ELR (cell line): ENCODE measurements around the gene KRTAP5-4.
"Not testable (repeated sequence)": the region's sequence is repeated elsewhere in the genome, so short reads cannot be mapped to it uniquely, and the experiment has no call there.

Source experiments
- DNase-seq: peaks from one replicate; pipeline ENCODE4 v3.0.0-alpha.2; 2015; ENCODE audit warnings: low read depth

Gene KRTAP5-4

DNA sequence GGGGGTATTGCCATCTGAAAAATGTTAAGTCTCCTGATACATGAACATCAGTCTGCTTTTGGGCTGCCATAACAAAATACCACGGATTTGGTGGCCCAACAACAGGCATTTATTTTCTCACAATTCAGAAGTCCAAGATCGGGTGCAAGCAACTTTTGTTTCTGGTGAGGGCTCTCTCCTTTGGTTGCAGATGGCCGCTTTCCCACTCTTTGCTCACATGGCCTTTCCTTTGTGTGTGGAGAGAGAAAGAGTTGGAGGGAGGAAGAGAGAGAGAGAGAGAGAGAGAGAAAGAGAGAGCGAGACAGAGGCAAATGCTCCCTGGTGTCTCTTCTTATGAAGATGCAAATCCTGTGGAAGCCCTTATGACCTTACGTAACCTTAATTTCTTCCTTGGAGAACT is 21.3 kb downstream of the KRTAP5-4 start:
- no peak for DNase-seq

DNA sequence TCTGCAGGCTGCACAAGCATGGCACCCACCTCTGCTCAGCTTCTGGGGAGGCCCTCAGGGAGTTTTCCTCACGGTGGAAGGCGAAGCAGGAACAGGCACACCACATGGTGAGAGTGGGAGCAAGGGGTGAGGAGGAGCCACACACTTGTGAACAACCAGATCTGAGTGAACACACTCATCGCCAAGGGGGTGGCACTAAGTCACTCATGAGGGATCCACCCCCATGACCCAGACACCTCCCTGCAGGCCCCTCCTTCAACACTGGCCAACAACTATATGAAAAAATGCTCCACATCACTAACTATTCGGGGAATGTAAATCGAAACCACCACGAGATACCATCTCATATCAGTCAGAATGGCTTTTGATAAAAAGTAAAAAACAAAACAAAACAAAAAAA is 23.1 kb downstream of the KRTAP5-4 start:
- peak; percentile 45 for DNase-seq

DNA sequence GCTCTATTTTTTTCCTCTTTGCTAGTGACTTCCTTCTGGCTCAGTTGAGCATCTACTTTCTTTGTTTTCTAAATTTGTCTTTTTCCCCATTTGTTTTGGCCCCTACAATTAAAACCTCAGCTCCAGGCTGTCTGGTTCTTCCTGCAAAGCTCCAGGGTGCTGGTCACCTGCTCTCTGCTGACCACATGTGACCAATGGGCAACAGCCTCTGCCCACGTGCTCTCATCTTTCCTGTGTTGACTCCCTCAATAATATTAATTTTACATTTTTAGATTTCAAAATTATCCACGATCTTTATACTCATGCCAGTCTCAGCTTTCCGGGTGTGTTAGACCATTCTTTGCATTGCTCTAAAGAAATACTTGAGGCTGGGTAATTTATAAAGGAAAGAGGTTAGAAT is 23.5 kb downstream of the KRTAP5-4 start:
- DNase-seq = not testable (repeated sequence)

DNA sequence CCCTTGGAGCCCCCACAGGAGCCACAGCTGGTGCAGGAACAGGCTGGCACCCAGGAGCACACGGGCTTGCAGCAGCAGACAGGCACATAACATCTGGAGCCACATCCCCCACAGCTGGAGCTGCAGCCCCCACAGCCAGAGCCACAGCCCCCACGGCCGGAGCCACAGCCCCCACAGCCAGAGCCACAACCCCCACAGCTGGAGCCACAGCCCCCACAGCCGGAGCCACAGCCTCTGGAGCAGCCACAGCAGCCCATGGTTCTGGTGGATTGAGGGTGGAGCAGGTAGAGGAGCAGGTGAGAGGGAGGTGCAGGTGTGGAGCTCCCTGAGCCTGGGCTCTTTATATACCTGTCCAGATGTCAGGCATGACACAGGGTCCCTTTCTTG is 24.0 kb downstream of the KRTAP5-4 start, which contains the start of gene KRTAP5-2:
Gene KRTAP5-2 (minus strand): TSS at position 301 of the 387 bp plus-strand sequence. CDS start 44 bp downstream, at position 257.
- no peak for DNase-seq

DNA sequence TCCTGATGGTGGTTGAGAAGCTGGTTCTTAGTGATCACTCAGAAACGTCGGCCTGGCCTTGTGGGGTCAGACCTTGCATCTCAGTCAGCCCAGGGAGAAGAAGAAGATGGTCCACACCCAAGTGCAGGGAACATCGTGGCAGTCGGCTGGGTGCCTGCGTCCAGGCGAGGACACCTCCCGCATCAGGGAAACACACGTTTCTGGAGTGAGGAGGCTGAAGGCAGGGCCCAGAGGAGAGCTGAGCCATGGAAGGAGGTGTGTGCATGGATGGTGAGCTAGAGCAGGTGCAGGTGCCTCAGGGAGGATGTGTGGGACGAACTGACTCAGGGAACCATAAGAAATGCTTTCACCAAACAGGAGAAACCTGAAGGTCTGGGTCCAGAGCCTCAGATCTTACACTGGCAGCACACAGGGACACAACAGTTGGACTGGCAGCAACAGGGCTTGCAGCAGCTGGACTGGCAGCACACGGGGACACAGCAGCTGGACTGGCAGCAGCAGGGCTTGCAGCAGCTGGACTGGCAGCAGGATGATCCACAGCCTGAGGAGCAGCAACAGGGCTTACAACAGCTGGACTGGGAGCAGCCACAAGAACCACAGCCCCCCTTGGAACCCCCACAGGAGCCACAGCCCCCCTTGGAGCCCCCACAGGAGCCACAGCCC is 24.5 kb downstream of the KRTAP5-4 start:
- no peak for DNase-seq

DNA sequence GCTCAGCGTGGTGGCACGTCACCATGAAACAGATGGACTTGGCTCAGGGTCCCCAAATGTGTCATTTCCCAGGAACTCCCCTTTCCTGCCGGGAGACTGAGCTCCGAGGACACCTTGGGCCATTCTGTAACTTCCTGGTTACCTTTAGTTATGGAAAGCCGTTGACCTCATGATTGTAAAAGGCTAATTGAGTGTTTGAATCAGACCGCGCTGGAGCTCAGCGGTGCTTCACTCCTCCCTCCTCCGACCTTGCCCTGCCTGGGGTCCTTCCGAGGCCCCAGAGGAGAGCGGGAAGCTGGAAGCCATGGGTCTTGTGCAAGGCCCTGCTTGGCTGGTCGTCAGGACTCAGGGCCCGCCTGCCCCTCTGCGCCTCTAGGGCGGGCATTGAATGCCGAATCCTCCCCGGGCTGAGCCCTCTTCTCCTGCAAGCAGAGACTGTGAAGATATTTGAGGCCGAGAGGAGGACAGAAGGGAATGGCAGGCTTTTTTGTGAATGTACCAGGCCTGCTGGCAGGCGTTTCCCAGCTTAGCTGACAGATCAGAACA is 25.3 kb downstream of the KRTAP5-4 start:
- DNase-seq = not testable (repeated sequence)

DNA sequence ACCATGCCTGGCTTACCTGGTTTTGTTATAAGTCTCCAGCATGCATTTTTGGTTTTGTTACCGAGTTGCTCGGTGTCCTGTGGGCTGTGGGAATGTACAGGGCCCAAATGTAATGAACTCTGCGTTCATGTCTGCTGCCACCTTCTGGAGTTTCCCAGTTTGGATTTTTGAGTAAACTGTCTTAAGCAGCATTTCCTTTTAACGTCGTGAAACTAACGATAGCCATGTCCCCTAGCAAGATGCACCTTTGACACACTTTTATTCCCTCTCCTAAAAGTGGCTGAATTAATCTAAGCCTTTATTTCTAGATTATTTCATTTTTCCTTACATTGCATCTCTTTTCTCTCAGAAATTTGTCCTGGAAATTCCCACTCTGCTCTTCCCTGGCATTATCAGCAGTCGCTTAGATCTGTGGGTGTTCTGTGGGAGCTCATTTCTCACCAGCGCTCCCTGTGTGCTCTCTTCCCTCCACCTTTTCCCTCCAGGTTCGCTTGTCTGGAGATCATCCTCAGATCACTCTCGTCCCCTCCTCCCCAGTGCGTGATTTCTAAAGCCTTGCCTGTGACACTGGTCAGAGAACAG is 25.9 kb downstream of the KRTAP5-4 start:
- peak; percentile 13 for DNase-seq

DNA sequence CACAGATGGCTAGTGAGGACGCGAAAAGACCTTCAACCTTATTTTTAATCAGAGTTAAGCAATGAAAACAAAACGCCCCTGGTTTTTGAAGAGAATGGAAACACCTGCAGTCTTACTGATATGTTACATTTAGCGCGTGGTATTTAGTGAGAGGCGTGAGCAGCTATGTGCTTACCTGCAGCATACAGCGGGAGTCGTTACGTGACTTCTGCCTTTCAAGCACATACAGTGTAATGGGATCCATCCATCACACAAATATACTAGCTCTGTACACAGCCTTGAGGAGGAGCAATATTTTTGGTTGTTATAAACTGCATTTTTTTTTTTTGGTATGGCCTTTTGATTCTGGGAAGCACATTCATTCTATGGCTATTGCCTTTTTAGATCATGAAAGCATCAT is 29.3 kb downstream of the KRTAP5-4 start:
- no peak for DNase-seq

DNA sequence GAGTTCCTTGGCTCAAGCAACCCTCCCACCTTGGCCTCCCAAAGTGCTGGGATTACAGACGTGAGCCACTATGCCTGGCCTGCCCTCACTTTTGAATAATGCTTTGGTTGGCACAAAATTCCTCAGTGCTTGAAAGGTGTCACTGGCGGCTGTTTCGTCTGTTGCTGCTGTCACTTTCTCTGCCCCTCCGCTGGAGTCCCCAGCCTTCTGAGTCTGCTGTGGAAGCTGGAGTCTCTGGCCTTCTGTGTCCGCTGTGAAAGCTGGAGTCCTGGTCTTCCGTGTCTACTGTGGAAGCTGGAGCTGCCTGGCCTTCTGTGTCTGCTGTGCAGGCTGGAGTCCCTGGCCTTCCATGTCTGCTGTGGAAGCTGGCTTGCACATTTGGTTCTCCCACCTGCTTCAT is 31.9 kb downstream of the KRTAP5-4 start:
- no peak for DNase-seq

DNA sequence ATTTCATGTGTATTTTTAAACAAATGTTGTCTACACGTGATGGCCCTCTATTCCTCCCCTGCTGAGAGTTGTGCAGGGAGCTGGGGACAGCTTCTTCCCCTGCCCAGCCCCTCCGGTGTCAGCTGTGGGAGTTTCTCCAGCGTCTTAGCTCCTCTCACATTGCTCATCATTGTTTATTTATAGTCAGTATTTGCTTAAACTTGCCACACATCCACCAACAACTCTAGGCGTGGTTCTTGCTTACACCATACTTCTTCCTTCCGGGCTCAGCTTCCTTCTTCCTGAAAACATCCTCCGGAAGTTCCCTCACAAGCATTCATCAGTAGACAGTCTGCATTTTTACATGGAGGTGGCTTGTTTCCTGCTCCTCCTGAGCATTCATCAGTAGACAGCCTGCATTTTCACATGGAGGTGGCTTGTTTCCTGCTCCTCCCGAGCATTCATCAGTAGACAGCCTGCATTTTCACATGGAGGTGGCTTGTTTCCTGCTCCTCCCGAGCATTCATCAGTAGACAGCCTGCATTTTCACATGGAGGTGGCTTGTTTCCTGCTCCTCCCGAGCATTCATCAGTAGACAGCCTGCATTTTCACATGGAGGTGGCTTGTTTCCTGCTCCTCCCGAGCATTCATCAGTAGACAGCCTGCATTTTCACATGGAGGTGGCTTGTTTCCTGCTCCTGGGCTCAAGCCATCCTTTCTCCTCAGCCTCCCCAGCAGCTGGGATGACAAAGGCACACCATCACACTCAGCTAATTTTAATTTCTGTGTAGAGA is 32.6 kb downstream of the KRTAP5-4 start:
- not testable (repeated sequence) for DNase-seq

DNA sequence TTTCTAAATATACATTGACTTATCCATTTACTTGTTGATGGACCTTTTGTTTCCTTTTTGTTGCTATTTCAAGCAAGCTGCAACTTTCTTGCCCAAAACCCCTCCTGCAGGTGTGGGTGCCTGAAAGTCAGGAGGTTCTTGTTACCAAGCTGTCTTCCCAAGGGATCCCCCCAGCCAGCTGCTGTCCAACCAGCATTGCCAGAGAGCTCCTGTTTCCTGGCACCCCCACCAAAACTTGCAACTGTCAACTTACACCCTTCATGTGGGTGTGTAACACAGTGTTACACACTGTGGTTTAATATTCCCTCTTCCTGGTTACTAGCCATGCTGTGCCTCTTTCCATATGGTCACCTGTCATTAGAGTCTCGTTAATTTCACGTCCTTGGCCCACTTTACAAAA is 35.2 kb downstream of the KRTAP5-4 start:
- no peak for DNase-seq

DNA sequence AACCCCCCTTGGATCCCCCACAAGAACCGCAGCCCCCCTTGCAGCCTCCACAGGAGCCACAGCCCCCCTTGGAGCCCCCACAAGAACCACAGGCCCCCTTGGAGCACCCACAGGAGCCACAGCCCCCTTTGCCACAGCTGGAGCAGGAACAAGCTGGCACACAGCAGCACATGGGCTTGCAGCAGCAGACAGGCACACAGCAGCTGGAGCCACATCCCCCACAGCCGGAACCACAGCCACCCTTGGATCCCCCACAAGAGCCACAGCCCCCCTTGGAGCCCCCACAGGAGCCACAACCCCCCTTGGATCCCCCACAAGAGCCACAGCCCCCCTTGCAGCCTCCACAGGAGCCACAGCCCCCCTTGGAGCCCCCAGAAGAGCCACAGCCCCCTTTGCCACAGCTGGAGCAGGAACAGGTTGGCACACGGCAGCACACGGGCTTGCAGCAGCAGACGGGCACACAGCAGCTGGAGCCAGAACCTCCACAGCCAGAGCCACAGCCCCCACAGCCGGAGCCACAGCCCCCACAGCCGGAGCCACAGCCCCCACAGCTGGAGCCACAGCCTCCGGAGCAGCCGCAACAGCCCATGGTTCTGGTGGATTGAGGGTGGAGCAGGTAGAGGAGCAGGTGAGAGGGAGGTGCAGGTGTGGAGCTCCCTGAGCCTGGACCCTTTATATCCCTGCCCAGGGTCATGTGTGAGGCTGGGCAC is 37.1 kb downstream of the KRTAP5-4 start, which contains the start of gene KRTAP5-1:
Gene KRTAP5-1 (minus strand): TSS at position 623 of the 710 bp plus-strand sequence. CDS start 34 bp downstream, at position 589.
- DNase-seq = not testable (repeated sequence)

DNA sequence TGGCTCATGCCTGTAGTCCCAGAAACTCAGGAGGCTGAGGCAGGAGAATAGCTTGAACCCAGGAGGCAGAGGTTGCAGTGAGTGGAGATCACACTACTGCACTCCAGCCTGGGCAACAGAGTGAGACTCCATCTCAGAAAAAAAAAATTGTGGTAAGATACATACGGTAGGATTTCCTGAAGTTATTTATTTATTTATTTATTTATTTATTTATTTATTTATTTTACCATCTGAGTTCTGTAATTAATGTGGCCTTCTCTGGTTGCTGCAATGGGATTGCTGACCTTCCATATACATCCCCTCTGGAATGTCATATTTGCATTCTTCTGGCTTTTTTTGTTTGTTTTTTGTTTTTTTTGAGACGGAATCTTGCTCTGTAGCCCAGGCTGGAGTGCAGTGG is 39.0 kb downstream of the KRTAP5-4 start:
- not testable (repeated sequence) for DNase-seq

DNA sequence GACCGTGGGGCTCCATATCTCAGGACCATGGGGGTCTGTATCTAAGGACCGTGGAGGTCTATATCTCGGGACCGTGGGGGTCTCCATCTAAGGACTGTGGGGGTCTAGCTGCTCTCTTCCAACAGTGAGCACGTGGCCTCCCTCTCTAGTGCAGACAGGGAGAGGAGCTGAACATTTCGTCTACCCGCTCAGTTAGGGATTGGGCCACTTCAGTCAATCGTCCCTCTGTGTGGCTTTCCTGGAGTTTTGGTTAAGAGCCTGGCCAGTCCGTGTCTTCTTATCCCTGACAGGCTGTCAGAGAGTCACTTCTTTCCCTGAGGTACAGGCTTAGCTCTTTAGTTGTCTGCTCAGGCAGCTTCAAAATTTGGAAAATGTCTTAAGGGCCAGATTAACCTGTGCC is 40.0 kb downstream of the KRTAP5-4 start:
- no peak for DNase-seq

DNA sequence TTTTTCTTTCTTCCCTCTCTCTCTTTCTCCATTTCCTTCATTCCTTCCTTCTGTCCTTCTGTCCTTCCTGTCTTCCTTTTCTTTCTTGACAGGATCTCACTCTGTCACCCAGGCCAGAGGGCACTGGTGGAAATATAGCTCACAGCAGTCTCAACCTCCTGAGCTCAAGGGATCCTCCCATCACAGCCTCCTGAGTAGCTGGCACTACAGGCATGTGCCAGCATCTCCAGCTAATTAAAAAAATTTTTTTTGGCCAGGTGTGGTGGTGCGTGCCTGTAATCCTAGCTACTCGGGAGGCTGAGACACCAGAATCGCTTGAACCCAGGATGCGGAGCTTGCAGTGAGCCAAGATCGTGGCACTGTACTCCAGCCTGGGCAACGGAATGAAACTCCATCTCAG is 45.1 kb downstream of the KRTAP5-4 start:
- DNase-seq = no peak

DNA sequence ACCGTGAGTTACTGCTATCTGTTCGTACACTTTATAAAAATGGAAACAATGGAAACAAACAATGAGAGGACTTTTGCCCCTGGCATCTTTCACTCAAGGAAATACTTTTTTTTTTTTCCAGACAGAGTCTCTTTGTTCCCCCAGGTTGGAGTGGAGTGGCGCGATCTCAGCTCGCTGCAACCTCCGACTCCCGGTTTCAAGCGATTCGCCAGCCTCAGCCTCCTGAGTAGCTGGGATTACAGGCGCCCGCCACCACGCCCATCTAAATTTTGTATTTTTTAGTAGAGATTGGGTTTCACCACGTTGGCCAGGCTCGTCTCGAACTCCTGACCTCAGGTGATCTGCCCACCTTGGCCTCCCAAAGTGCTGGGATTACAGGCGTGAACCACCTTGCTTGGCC is 46.2 kb downstream of the KRTAP5-4 start:
- not testable (repeated sequence) for DNase-seq

DNA sequence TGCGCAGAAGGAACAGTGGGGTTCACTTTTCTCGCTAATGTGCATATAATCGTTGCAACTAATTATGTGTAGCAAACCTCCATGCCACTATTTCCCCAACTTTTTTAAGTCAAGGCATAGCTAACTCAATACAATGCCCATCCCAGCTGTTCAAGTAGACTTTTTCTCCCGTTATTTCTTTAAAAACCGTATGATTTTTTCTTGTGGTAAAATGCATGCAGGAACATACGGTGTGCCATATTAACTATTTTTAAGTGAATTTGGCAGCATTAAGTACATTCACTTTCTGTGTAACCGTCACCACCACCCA is 47.0 kb downstream of the KRTAP5-4 start:
- no peak for DNase-seq

DNA sequence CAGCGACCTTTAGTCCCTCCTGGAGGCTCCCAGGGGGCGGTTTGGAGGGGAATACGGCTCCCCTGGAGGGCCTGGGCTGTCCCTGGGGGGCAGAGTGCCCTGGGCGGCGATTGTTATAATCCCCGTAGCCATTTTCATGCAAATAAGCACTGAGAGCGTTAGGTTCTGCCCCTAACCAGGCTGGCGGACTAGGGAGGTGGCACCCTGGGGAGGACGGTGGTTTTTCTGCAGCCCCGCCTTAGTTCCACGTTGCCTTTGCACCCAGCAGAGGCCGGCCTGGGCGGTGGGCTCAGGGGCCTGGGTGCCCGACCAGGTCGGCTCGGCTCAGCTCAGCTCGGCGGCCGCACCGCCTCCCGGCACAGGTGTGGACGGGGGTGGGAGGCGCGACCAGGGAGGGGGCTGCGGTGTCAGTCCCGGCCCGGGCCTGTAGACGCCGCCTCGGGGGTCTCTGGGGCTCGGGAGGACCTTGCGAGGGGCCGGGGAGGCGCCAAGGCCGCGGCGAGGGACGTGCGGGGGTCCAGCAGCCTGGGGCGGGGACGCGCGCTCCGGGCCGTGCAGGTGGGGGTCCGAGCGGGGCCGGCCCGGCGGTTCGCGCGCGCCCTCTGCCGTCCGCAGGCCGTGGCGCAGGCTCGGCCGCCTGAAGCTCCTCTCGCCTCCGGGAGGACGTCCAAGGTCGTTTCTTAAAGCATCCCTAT is 47.6 kb downstream of the KRTAP5-4 start:
- peak; percentile 51 for DNase-seq

DNA sequence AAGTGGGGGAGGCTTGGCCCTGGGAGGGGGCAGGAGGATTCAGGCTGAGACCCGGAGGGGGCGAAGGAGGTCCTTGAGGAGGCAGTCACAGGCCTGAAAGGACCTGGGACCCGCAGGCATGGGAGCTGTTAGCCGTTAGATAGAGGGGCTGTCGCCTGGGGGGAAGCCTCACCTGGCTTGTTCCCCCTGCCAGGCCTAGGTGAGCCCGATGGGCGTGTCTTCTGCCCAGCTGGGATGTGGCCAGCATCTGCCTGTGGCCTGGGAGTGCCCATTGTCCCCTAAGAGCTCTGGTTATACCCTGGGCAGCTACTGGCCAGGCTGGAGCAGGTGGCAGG is 48.1 kb downstream of the KRTAP5-4 start:
- DNase-seq = no peak

DNA sequence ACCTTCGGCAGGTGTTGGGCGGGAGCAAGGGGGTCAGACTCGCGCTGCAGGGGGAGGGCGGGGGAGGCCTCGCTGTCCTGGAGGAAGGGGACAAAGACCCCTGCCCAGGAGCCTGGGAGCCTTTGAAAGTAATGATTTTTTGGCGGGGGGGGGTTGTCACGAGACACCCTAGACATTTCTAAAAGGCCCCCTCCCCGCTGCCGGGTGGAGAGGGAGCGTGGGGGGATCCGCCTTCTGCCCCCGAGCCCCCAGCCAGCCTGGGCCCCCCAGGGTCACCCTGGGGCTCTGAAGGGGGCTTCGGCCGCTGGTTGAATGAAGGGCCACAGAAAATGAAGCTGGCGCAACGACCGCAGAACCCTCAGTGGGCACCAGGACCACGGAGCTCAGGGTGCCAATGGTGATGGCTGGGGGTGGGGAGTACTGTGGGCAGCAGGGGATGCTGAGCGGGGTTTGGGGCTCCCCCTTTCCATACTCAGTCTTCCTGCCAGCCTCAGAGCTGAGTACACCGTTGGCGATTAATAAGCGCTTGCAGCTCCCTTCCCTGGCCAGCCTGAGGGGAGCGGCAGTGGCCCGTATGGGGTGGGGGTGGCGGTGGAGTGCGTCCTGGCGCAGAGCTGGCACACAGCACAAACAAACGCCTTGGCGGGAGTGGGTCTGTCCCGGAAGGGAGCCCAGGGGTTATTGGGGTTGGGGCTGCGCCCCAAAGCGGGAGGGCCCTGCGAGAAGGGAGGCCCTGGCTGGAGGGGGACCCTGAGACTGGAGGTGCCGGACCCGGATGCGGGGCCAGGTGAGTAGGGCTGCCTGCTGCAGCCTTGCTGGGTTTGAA is 48.6 kb downstream of the KRTAP5-4 start:
- DNase-seq = no peak
